K562 (cell line): ENCODE results near the gene CCDC116. TPM values are rescaled to one million over a fixed set of nuclear protein-coding genes. Genes with fewer than 3 reads are reported as not detected.
A peak's percentile ranks its signal among the peaks of the same experiment; 100 is the strongest.

ENCODE experiments used
- MLLT1 ChIP-seq, 2 experiments: fragments of 450-650 bp; IDR thresholded peaks; 2 replicates each; pipeline ENCODE4 v1.6.1; 2016
- OTX1 ChIP-seq: fragments of 450-650 bp; formaldehyde crosslinking; IDR thresholded peaks from 2 replicates; pipeline ENCODE4 v1.4.0; 2022; ENCODE audit warnings: mild to moderate bottlenecking
- PML ChIP-seq: IDR thresholded peaks from 2 replicates; pipeline ENCODE4 v1.6.1; 2012; ENCODE audit warnings: low read length, inconsistent platforms
- RBM39 ChIP-seq: fragments of 200-400 bp; formaldehyde crosslinking; optimal IDR thresholded peaks from 2 replicates; pipeline ENCODE3; 2018; ENCODE audit warnings: low read depth, low read length
- SIRT6 ChIP-seq: IDR thresholded peaks from one replicate; pipeline ENCODE4 v1.6.1; 2012; ENCODE audit warnings: low read depth, mild to moderate bottlenecking, control low read depth, inconsistent platforms, low read length, moderate library complexity
- ZBTB12 ChIP-seq: fragments of 250-450 bp; sonication (Bioruptor Pico); IDR thresholded peaks from 2 replicates; pipeline ENCODE4 v1.4.0; 2020
- ZKSCAN3 ChIP-seq: fragments of 250-450 bp; sonication (Bioruptor Pico); IDR thresholded peaks from 2 replicates; pipeline ENCODE4 v1.4.0; 2020
- ZNF197 ChIP-seq: fragments of 200-800 bp; sonication (Bioruptor generic); IDR thresholded peaks from 2 replicates; pipeline ENCODE4 v1.6.1; 2016; ENCODE audit warnings: low read depth, missing genetic modification characterization, missing compliant biosample characterization
- ZNF318 ChIP-seq, 2 experiments: fragments of 450-650 bp; IDR thresholded peaks; 2 replicates each; pipeline ENCODE4 v1.6.1; 2016; ENCODE audit warnings: mild to moderate bottlenecking in 2 of 2, borderline replicate concordance in 1 of 2, low read depth in 1 of 2, moderate library complexity in 1 of 2
- ZNF561 ChIP-seq: fragments of 450-650 bp; formaldehyde crosslinking; conservative IDR thresholded peaks from 2 replicates; pipeline ENCODE4 v1.4.0; 2020; ENCODE audit warnings: mild to moderate bottlenecking, moderate library complexity
- ZNF766 ChIP-seq: fragments of 200-800 bp; sonication (Bioruptor generic); conservative IDR thresholded peaks from 2 replicates; pipeline ENCODE4 v1.6.1; 2016; ENCODE audit warnings: missing genetic modification characterization, missing compliant biosample characterization
- polyA plus RNA-seq, 8 experiments: library from polyadenylated mRNA; depleted of rRNA in 4 of 8; stranded (reverse) in 5 of 8; unstranded in 3 of 8; fragments of >200 nt; fragmentation: Nextera tagmentation in 2 of 8; fragmentation: Illumina TruSeq in 1 of 8; extraction: Ambion mirVana in 2 of 8; extraction: Trizol in 1 of 8; gene quantifications; 2 replicates each; pipeline versions ENCODE4 v1.2.1 to v1.2.3, GENCODE V29; 2011 to 2014; ENCODE audit warnings: inconsistent platforms in 1 of 8, missing spikeins in 1 of 8
- total RNA-seq, 7 experiments: library from RNA; depleted of rRNA in 6 of 7; stranded (reverse); fragments of >200 nt in 6 of 7; fragmentation: Illumina TruSeq in 2 of 7; extraction: Trizol in 2 of 7; gene quantifications; 2 replicates each; pipeline versions ENCODE4 v1.2.1 to v1.2.3, GENCODE V29; 2011 to 2021; ENCODE audit warnings: low replicate concordance in 1 of 7

CCDC116 gene
- total and polyA plus RNA-seq, 9 of the 15 experiments (the other 6 are each of a cell fraction or from before 2014, with no cell fraction given), result 1.6 to 11.3 (median 4.7) TPM

GRCh38 chr22:21587803-21588611 is 44.6 kb upstream of the CCDC116 start (continued):
- TF ChIP-seq ZNF318 (IDR thresholded peaks at IDR 0.05; ENCODE audit: borderline replicate concordance in 1 of 2, low read depth in 1 of 2) (no peak), ZNF197 (peak; percentile 87), ZBTB12 (CRISPR knock-in tag) (peak; percentile 21; the same call in 1 of the 2 replicates), PML (peak; percentile 94; the same call in 1 of the 2 replicates), ZNF766 (peak; percentile 65), RBM39 (peak; percentile 47), ZKSCAN3 (CRISPR knock-in tag) (no peak), SIRT6 (no peak), MLLT1 (IDR thresholded peaks at IDR 0.05) (no peak), OTX1 (CRISPR knock-in tag) (peak; percentile 8; the same call in 1 of the 2 replicates), ZNF561 (CRISPR knock-in tag) (peak; percentile 66; the same call in 1 of the 2 replicates)
